ENCODE data around the gene FAM221B.

FAM221B gene

GRCh38 chr9:35790025-35790384 lies 38.5 kb downstream of the FAM221B start:
- DNase-seq: no peak

- DNase-seq: no peak
Measured at GRCh38 chr9:35789541-35789940, 39.0 kb downstream of the FAM221B start.

- DNase-seq: no peak
Measured at GRCh38 chr9:35783418-35783817, 45.1 kb downstream of the FAM221B start.

GRCh38 chr9:35781066-35781465 lies 47.5 kb downstream of the FAM221B start:
- no peak for DNase-seq

- no peak for DNase-seq
Measured at GRCh38 chr9:35778496-35778895, 50.0 kb downstream of the FAM221B start.

GRCh38 chr9:35776018-35776417 lies 52.5 kb downstream of the FAM221B start:
- DNase-seq: no peak

- DNase-seq: peak; percentile 43
Measured at GRCh38 chr9:35774907-35775635, 53.5 kb downstream of the FAM221B start.

GRCh38 chr9:35771943-35772342 lies 56.6 kb downstream of the FAM221B start:
- no peak for DNase-seq

GRCh38 chr9:35771534-35771933 lies 57.0 kb downstream of the FAM221B start:
- no peak for DNase-seq

GRCh38 chr9:35771075-35771433 lies 57.5 kb downstream of the FAM221B start:
- no peak for DNase-seq

- DNase-seq: no peak
Measured at GRCh38 chr9:35769763-35770162, 58.8 kb downstream of the FAM221B start.

GRCh38 chr9:35767458-35767857 lies 61.1 kb downstream of the FAM221B start:
- DNase-seq: no peak

GRCh38 chr9:35766997-35767396 lies 61.5 kb downstream of the FAM221B start:
- no peak for DNase-seq

Data from DMS 273 treated with DMSO at 0.1 percent for 48 hours (cell line).